ENCODE measurements around the gene DCANP1. TPM values are rescaled to one million over a fixed set of nuclear protein-coding genes. Genes with fewer than 3 reads are reported as not detected.

Gene DCANP1
- total and polyA plus RNA-seq, 2 donors (not counting 3 experiments of a cell fraction or from before 2014, with no cell fraction given) = not detected

- Histone ChIP-seq H4K20me1 (replicated peaks; ENCODE audit: control insufficient read depth, extremely low read depth, insufficient read depth, low read length) (no peaks in the 10 kb centered on the region), H3K79me2 (ENCODE audit: control insufficient read depth, insufficient read depth, low read length) (no peaks in the 10 kb centered on the region), H3K9me3 (replicated peaks; ENCODE audit: control insufficient read depth, insufficient read depth, low read length) (no peaks in the 10 kb centered on the region), H3K4me3 (replicated peaks in 1 of 3; ENCODE audit: insufficient read depth in 1 of 3, low read depth in 1 of 3, low read length in 3 of 3) (no peak overlapping the region), H3K27me3 (ENCODE audit: control insufficient read depth in 2 of 2, insufficient read depth in 2 of 2, low read length in 2 of 2) (peaks cover 40 to 41% of the 10 kb centered on the region in 2 experiments), H3K4me1 (ENCODE audit: control insufficient read depth, extremely low read depth, insufficient read depth, low read length) (peaks cover 3% of the 10 kb centered on the region), H3K9ac (replicated peaks; ENCODE audit: extremely low read depth, insufficient read depth, low read length) (no peak overlapping the region), H2AFZ (ENCODE audit: low read depth, low read length) (no peak overlapping the region), H3K4me2 (ENCODE audit: insufficient read depth, low read length) (no peak overlapping the region), H3K9me1 (replicated peaks; ENCODE audit: control insufficient read depth, extremely low read depth, insufficient read depth, low read length) (no peaks in the 10 kb centered on the region), H3K36me3 (ENCODE audit: control insufficient read depth in 2 of 2, extremely low read depth in 1 of 2, insufficient read depth in 2 of 2, low read length in 2 of 2) (no peaks in the 10 kb centered on the region), H3K27ac (ENCODE audit: insufficient read depth, low read depth, low read length) (no peak overlapping the region)
- intact Hi-C loops (cut with micrococcal nuclease) (no loop called here), dilution Hi-C loops (cut with MboI; ENCODE audit: extremely low pct_ligation_motif_present, low sequenced_read_pairs) (no loop called here)
- no TSS peak for BruUV-seq (replicated peaks)
- TF ChIP-seq EZH2 (IDR thresholded peaks at IDR 0.05; ENCODE audit: borderline replicate concordance, low read depth, low read length, severe bottlenecking) (no peak), MYC (IDR thresholded peaks at IDR 0.05; ENCODE audit: low read depth, low read length) (no peak), CTCF (IDR thresholded peaks at IDR 0.05; ENCODE audit: extremely low read depth in 1 of 2, insufficient read depth in 1 of 2, low read depth in 1 of 2, low read length in 2 of 2) (no peak), GATA2 (IDR thresholded peaks at IDR 0.05; ENCODE audit: insufficient read depth, insufficient read length, low read depth, low read length) (no peak), POLR2AphosphoS5 (IDR thresholded peaks at IDR 0.05; ENCODE audit: insufficient read depth, low read depth, low read length) (no peak), MAX (IDR thresholded peaks at IDR 0.05; ENCODE audit: insufficient read depth, insufficient read length) (no peak), POLR2A (IDR thresholded peaks at IDR 0.05; ENCODE audit: low read depth, low read length) (no peak), FOS (IDR thresholded peaks at IDR 0.05; ENCODE audit: borderline replicate concordance, insufficient read depth, low read length) (no peak), JUN (IDR thresholded peaks at IDR 0.05; ENCODE audit: borderline replicate concordance, insufficient read depth, insufficient read length, low read depth) (no peak)
- POLR2A ChIA-PET = no interaction called here
- FAIRE-seq (no peak), DNase-seq (ENCODE audit: low read depth, low spot score) (no peak)
- CTCF ChIA-PET = interaction anchor here (0.7 to 1.8 kb wide), 3 partner anchors 18 to 67 kb away, joined by 3 to 6 read pairs (median 4); no protein-coding TSS in a partner anchor
These were observed 37.5 kb upstream of the DCANP1 start for GRCh38 chr5:135484674-135485086.

All from endothelial cell of umbilical vein (primary cell).